GM20000 (cell line): ENCODE results near the gene C9orf57.

Experiments used
- DNase-seq: peaks from one replicate; pipeline ENCODE4 v3.0.0; 2012; ENCODE audit warnings: low spot score
- TF ChIP-seq, protein P1 (sequence below): IDR thresholded peaks from 2 replicates; pipeline ENCODE4 v1.5.1; 2012; ENCODE audit warnings: mild to moderate bottlenecking, control low read depth; ENCODE audit errors: extremely low read depth, missing control alignments

The C9orf57 gene

DNA sequence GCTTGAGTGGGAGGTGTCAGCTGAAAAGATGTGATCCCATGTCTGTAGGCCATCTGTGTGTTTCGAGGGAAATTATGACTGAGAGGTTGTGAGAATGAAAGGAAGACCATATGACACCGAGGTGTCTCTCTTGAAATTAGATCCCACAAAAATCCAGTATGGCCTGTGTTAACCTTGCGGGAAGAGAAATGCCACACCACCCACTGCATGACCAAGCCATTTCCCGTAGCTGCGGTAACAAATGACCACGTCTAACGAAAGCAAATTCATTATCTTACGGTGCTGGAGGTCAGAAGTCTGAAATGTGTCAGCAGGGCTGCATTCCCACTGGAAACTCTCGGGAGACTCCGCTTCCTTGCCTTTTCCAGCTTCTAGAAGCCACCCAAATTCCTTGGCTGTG is 11.6 kb downstream of the C9orf57 start:
- no peak for DNase-seq
- TF ChIP-seq, protein P1, sequence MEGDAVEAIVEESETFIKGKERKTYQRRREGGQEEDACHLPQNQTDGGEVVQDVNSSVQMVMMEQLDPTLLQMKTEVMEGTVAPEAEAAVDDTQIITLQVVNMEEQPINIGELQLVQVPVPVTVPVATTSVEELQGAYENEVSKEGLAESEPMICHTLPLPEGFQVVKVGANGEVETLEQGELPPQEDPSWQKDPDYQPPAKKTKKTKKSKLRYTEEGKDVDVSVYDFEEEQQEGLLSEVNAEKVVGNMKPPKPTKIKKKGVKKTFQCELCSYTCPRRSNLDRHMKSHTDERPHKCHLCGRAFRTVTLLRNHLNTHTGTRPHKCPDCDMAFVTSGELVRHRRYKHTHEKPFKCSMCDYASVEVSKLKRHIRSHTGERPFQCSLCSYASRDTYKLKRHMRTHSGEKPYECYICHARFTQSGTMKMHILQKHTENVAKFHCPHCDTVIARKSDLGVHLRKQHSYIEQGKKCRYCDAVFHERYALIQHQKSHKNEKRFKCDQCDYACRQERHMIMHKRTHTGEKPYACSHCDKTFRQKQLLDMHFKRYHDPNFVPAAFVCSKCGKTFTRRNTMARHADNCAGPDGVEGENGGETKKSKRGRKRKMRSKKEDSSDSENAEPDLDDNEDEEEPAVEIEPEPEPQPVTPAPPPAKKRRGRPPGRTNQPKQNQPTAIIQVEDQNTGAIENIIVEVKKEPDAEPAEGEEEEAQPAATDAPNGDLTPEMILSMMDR: no peak

DNA sequence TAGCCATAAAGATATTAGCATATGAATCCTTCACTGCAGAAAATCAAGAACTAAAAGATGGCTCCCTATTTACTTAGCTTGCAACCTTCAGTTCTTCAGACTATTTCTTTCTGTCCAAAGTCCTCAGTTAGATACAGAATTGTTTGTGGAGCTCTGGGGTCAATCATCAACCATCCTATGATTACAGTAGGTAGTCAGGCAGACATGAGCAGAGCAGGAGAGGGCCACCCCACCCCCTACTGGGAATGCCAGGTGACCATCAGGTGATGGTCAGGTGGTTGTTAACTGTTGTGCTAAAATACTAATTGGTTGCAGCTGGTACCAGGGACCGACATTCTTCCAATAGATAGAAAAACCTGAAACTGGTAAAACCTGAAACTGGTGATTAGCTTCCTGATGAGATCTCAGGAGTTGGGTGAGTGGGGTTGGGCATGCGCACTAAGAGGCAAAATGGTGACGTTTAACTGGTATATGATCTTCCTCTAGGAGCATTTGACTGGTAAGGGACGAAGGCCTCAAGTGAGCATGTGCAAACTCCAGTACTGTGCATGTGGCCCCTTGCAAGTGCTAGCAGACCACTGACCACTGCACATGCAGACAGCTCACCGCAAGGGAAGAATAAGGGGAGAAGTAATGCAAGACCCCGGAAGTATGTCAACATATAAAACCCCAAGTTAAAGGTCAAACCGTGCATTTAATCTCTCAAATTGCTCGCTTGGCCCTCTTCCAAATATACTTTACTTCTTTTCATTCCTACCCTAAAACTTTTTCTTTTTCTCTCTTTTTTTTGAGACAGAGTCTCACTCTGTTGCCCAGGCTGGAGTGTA is 13.6 kb downstream of the C9orf57 start:
- no peak for DNase-seq
- TF ChIP-seq, protein P1: no peak

DNA sequence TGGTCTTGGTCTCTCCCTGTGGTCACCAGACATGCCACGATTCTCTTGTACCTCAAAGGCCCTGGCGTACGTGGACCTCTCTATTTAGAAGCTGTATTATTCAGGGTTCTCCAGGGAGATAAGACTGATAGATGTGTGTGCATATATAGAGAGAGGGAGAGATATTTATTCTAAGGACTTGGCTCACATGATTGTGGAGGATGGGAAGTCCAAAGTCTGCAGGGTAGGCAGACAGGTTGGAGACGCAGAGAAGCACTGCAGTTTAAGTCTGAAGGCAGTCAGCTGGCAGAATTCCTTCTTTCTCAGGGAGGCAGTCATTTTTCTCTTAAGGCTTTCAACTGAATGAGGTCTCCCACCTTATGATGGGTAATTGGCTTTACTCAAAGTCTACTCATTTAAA is 16.3 kb downstream of the C9orf57 start:
- DNase-seq: no peak
- TF ChIP-seq, protein P1: no peak

DNA sequence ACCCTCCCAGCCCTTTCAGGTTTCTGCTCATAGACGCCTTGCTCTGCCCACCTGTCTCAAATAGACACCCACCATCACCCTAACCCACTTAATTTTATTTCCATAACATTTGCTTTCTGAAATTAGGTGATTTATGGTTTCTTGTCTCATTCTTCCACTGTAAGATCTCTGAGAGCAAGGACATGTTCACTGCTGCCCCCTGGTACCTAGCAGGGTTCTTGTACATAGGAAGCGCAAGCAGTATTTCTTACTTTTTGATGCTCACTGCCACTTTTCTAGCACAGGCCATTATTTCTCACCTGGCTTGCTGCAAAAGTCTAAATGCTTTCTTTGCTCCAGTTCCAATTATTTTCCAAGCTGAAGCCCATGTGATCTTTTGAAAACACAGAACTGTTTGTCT is 16.8 kb downstream of the C9orf57 start:
- TF ChIP-seq, protein P1: no peak
- no peak for DNase-seq

DNA sequence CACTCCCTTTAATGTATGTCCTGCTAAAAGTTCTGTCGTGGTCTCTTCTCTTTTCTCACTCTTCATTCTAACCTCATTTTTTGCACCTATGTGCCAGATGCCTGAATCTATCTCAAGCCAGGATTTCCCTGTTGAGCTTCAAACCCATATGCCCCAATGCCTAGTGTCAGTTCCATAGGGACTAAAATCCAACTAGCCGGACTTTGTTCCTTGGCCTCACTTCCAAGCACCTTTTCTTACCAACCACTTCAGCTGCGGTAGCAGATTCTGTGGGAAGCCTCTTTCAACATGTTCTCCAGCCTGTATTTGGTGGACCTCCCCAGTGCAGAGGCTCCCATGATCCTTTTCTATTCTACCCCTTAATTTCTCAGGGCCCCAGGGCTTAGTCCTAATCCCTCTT is 17.5 kb downstream of the C9orf57 start:
- TF ChIP-seq, protein P1: no peak
- no peak for DNase-seq

DNA sequence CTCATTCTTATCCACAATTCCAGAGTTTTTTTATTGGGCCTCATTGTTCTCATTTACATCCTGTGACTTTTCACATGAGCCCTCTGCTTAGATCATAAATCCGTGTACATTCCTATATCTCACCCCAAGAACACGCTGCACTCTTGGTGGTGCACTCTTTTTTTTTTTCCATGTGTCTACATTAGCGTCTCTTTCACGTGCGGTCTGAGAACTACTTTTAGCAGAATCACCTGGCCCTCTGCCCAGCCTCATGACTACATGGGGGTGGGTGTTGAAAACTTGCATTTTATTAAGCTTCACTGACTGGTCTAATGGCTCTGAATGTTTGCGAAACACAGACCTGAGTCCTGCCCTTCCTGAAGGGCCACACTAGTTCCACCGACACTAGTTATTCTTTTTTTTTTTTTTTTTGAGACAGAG is 18.6 kb downstream of the C9orf57 start:
- DNase-seq: no peak

DNA sequence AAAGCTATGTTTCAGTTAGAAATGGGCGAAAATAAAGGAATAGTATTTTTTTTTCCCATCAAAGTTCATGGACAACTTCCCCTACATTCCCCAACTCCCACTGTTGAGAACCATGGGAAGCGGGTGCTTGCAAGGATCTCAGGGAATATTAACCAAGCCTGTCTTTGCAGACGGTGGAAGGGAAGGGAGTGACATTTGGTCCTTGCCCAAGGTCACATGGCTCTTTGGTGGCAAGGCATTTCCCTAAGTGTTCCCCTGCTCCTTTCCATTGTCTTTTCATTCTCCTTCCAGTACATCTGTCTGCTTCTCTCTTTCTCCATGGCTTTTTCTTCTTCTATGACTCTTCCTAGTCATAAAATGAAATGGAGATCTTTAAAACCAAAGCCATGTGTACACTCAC is 19.0 kb downstream of the C9orf57 start:
- no peak for DNase-seq
- TF ChIP-seq, protein P1: no peak

More for the DNA sequence above, 18.6 kb downstream of the C9orf57 start:
- TF ChIP-seq, protein P1: no peak
